SK-N-SH treated with all-trans-retinoic acid at 6 μM for 48 hours (cell line): ENCODE measurements around the gene CDK5.

Source experiments
- ATAC-seq: fragments of 200-7000 bp; cut with Tn5 transposase; 3 replicates; pipeline ENCODE4 v1.9.1; 2020; ENCODE audit warnings: mild to moderate bottlenecking, moderate library complexity
- ARNTL ChIP-seq: fragments of 450-650 bp; formaldehyde crosslinking; IDR thresholded peaks from 2 replicates; pipeline ENCODE4 v1.5.0; 2020; ENCODE audit warnings: low read depth, mild to moderate bottlenecking, moderate library complexity, borderline replicate concordance
- BACH2 ChIP-seq: fragments of 250-450 bp; sonication (Bioruptor Pico); IDR thresholded peaks from 2 replicates; pipeline ENCODE4 v1.9.0; 2021; ENCODE audit warnings: mild to moderate bottlenecking, borderline replicate concordance
- CREB5 ChIP-seq: fragments of 250-450 bp; sonication (Bioruptor Pico); IDR thresholded peaks from 2 replicates; pipeline ENCODE4 v1.5.1; 2020; ENCODE audit warnings: low read depth, mild to moderate bottlenecking, moderate library complexity
- CSDC2 ChIP-seq: fragments of 250-450 bp; sonication (Bioruptor Pico); IDR thresholded peaks from 2 replicates; pipeline ENCODE4 v1.5.0; 2020; ENCODE audit warnings: mild to moderate bottlenecking, moderate library complexity
- CSRNP3 ChIP-seq: fragments of 250-450 bp; sonication (Bioruptor Pico); IDR thresholded peaks from 2 replicates; pipeline ENCODE4 v1.5.1; 2021; ENCODE audit warnings: mild to moderate bottlenecking, moderate library complexity
- ESRRG ChIP-seq: fragments of 250-450 bp; sonication (Bioruptor Pico); IDR thresholded peaks from 2 replicates; pipeline ENCODE4 v1.6.1; 2021; ENCODE audit warnings: mild to moderate bottlenecking
- GLIS3 ChIP-seq: fragments of 250-450 bp; sonication (Bioruptor Pico); IDR thresholded peaks from 2 replicates; pipeline ENCODE4 v1.5.0; 2020; ENCODE audit warnings: mild to moderate bottlenecking, moderate library complexity
- ISL1 ChIP-seq: fragments of 250-450 bp; sonication (Bioruptor Pico); IDR thresholded peaks from 2 replicates; pipeline ENCODE4 v2.1.2; 2022; ENCODE audit warnings: mild to moderate bottlenecking, moderate library complexity
- OSR1 ChIP-seq: fragments of 250-450 bp; sonication (Bioruptor Pico); IDR thresholded peaks from 2 replicates; pipeline ENCODE4 v1.8.0; 2022; ENCODE audit warnings: moderate library complexity, mild to moderate bottlenecking, inconsistent platforms
- PATZ1 ChIP-seq: fragments of 250-450 bp; sonication (Bioruptor Pico); IDR thresholded peaks from 2 replicates; pipeline ENCODE4 v1.8.0; 2020; ENCODE audit warnings: mild to moderate bottlenecking, moderate library complexity, borderline replicate concordance
- POU6F1 ChIP-seq: fragments of 250-450 bp; sonication (Bioruptor Pico); IDR thresholded peaks from 2 replicates; pipeline ENCODE4 v1.8.0; 2021; ENCODE audit warnings: low read depth, mild to moderate bottlenecking, moderate library complexity, borderline replicate concordance
- PPARA ChIP-seq: fragments of 250-450 bp; sonication (Bioruptor Pico); IDR thresholded peaks from 2 replicates; pipeline ENCODE4 v1.5.0; 2020; ENCODE audit warnings: mild to moderate bottlenecking, borderline replicate concordance
- SNAI2 ChIP-seq: fragments of 250-450 bp; sonication (Bioruptor Pico); IDR thresholded peaks from 2 replicates; pipeline ENCODE4 v1.5.0; 2020; ENCODE audit warnings: mild to moderate bottlenecking, moderate library complexity
- TCF4 ChIP-seq: fragments of 250-450 bp; sonication (Bioruptor Pico); IDR thresholded peaks from 2 replicates; pipeline ENCODE4 v1.8.0; 2021; ENCODE audit warnings: mild to moderate bottlenecking, moderate library complexity, borderline replicate concordance
- TOX ChIP-seq: fragments of 250-450 bp; sonication (Bioruptor Pico); IDR thresholded peaks from 2 replicates; pipeline ENCODE4 v1.8.0; 2021; ENCODE audit warnings: mild to moderate bottlenecking, moderate library complexity, borderline replicate concordance
- ZC3H10 ChIP-seq: fragments of 250-450 bp; sonication (Bioruptor Pico); IDR thresholded peaks from 2 replicates; pipeline ENCODE4 v1.5.1; 2021; ENCODE audit warnings: mild to moderate bottlenecking, moderate library complexity
- ZFP3 ChIP-seq: fragments of 250-450 bp; sonication (Bioruptor Pico); IDR thresholded peaks from 2 replicates; pipeline ENCODE4 v1.5.0; 2020; ENCODE audit warnings: mild to moderate bottlenecking, moderate library complexity
- ZFP30 ChIP-seq: fragments of 450-650 bp; formaldehyde crosslinking; IDR thresholded peaks from 2 replicates; pipeline ENCODE4 v1.5.0; 2022; ENCODE audit warnings: mild to moderate bottlenecking, moderate library complexity
- ZNF565 ChIP-seq: fragments of 450-650 bp; formaldehyde crosslinking; conservative IDR thresholded peaks from 2 replicates; pipeline ENCODE4 v1.5.0; 2020; ENCODE audit warnings: low read depth, mild to moderate bottlenecking, moderate library complexity
- ZNF70 ChIP-seq: fragments of 450-650 bp; formaldehyde crosslinking; IDR thresholded peaks from 2 replicates; pipeline ENCODE4 v1.5.0; 2020; ENCODE audit warnings: mild to moderate bottlenecking, moderate library complexity
- ZNF8 ChIP-seq: fragments of 450-650 bp; formaldehyde crosslinking; IDR thresholded peaks from 2 replicates; pipeline ENCODE4 v1.5.0; 2020; ENCODE audit warnings: mild to moderate bottlenecking, moderate library complexity

CDK5 gene

GRCh38 chr7:151057989-151058780, 488 bp upstream of the CDK5 start (continued):
- TF ChIP-seq ZNF8 (no peak), SNAI2 (CRISPR knock-in tag) (no peak), GLIS3 (no peak), ESRRG (CRISPR knock-in tag) (no peak), ISL1 (no peak), ARNTL (no peak), TOX (no peak), ZNF565 (CRISPR knock-in tag) (no peak), TCF4 (no peak), POU6F1 (no peak)

- no peak for ATAC-seq
- TF ChIP-seq PPARA (CRISPR knock-in tag) (no peak), POU6F1 (no peak), OSR1 (CRISPR knock-in tag) (no peak), CREB5 (CRISPR knock-in tag) (no peak), ZNF8 (no peak), GLIS3 (no peak), ISL1 (no peak), ZNF70 (CRISPR knock-in tag) (no peak), CSRNP3 (CRISPR knock-in tag) (no peak), ZNF565 (CRISPR knock-in tag) (no peak), ESRRG (CRISPR knock-in tag) (no peak), PATZ1 (CRISPR knock-in tag) (no peak), TCF4 (no peak), SNAI2 (CRISPR knock-in tag) (no peak), ZFP30 (CRISPR knock-in tag) (no peak), CSDC2 (CRISPR knock-in tag) (no peak), TOX (no peak), BACH2 (CRISPR knock-in tag) (no peak)
- TF ChIP-seq, all 23 proteins: peak for 0
These were observed 811 bp downstream of the CDK5 start for GRCh38 chr7:151056666-151057505.

- ATAC-seq, result no peak
- no peak for TF ChIP-seq POU6F1
- TF ChIP-seq BACH2 (CRISPR knock-in tag), result no peak
- no peak for TF ChIP-seq TCF4
- TF ChIP-seq CREB5 (CRISPR knock-in tag), result no peak
- no peak for TF ChIP-seq ZNF8
- TF ChIP-seq PATZ1 (CRISPR knock-in tag), result no peak
- TF ChIP-seq CSDC2 (CRISPR knock-in tag), result no peak
- no peak for TF ChIP-seq SNAI2 (CRISPR knock-in tag)
- TF ChIP-seq GLIS3, result no peak
- TF ChIP-seq ZC3H10 (CRISPR knock-in tag), result no peak
- TF ChIP-seq ZFP3 (CRISPR knock-in tag), result no peak
These were observed 1.4 kb downstream of the CDK5 start for GRCh38 chr7:151056283-151056665.
